Endothelial cell of umbilical vein (primary cell): ENCODE data around the gene PRPF40A. TPM values are rescaled to one million over a fixed set of nuclear protein-coding genes. Genes with fewer than 3 reads are reported as not detected.

Experiments used
- BruUV-seq: library from RNA; stranded (reverse); fragments of 400-500 nt; replicated peaks from 2 replicates; lab custom pipeline; 2021; lab: Mats Ljungman, UMichigan
- CTCF ChIA-PET: fragments of 300-600, 350-600 bp; sonication (Branson Sonifier 250); formaldehyde crosslinking; loops from one replicate; lab custom pipeline; 2021; ENCODE audit warnings: antibody characterized with exemption, inconsistent platforms; lab: Charles Lee
- POLR2A ChIA-PET: fragments of 300-600, 350-600 bp; sonication (Branson Sonifier 250); formaldehyde crosslinking; loops from one replicate; lab custom pipeline; 2021; ENCODE audit warnings: antibody characterized with exemption, inconsistent platforms; lab: Charles Lee
- DNase-seq: peaks from one replicate; pipeline ENCODE4 v3.0.0-alpha.2; 2011; ENCODE audit warnings: low read depth, low spot score
- FAIRE-seq: peaks from 2 replicates; lab custom pipeline; 2011; peaks lifted over from hg19 to GRCh38; lab: Jason Lieb, UNC
- H2AFZ ChIP-seq: 2 replicates; pipeline ENCODE4 v1.6.0; 2012; ENCODE audit warnings: low read depth, low read length, control low read depth, inconsistent platforms
- H3K27ac ChIP-seq: 2 replicates; pipeline ENCODE4 v1.5.1; 2011; ENCODE audit warnings: low read depth, mild to moderate bottlenecking, control low read depth, low read length, moderate library complexity; ENCODE audit not compliant: insufficient read depth
- H3K27me3 ChIP-seq, 2 experiments: 2 replicates each; pipeline versions ENCODE4 v1.6.0 to v1.6.1; 2011; ENCODE audit warnings: low read length in 2 of 2, mixed read lengths in 1 of 2; ENCODE audit not compliant: control insufficient read depth in 2 of 2, insufficient read depth in 2 of 2
- H3K36me3 ChIP-seq, 2 experiments: 2 replicates in 1 of 2; 3 replicates in 1 of 2; pipeline ENCODE4 v1.5.1; 2011; ENCODE audit warnings: low read length in 2 of 2, mild to moderate bottlenecking in 1 of 2, moderate library complexity in 1 of 2; ENCODE audit not compliant: control insufficient read depth in 2 of 2, insufficient read depth in 2 of 2; ENCODE audit errors: extremely low read depth in 1 of 2
- H3K4me1 ChIP-seq: 3 replicates; pipeline ENCODE4 v1.5.1; 2011; ENCODE audit warnings: mild to moderate bottlenecking, low read length; ENCODE audit not compliant: control insufficient read depth, insufficient read depth; ENCODE audit errors: extremely low read depth
- H3K4me2 ChIP-seq: 2 replicates; pipeline ENCODE4 v1.6.1; 2011; ENCODE audit warnings: low read length, control low read depth, mixed read lengths; ENCODE audit not compliant: insufficient read depth
- H3K4me3 ChIP-seq, 3 experiments: fragments of 200-600 bp in 1 of 3; sonication (generic), shearing (Covaris generic) in 1 of 3; replicated peaks in 1 of 3; 2 replicates each; pipeline ENCODE4 v1.5.1; 2011 to 2016; ENCODE audit warnings: control low read depth in 3 of 3, low read length in 3 of 3, mild to moderate bottlenecking in 2 of 3, inconsistent platforms in 1 of 3, low read depth in 1 of 3, moderate library complexity in 1 of 3; ENCODE audit not compliant: insufficient read depth in 1 of 3
- H3K79me2 ChIP-seq: 2 replicates; pipeline ENCODE4 v1.6.0; 2012; ENCODE audit warnings: low read length, inconsistent platforms; ENCODE audit not compliant: control insufficient read depth, insufficient read depth
- H3K9ac ChIP-seq: replicated peaks from 2 replicates; pipeline ENCODE3; 2011; ENCODE audit warnings: low read length, control low read depth; ENCODE audit not compliant: insufficient read depth; ENCODE audit errors: extremely low read depth
- H3K9me1 ChIP-seq: replicated peaks from 3 replicates; pipeline ENCODE4 v1.6.0; 2011; ENCODE audit warnings: mild to moderate bottlenecking, low read length; ENCODE audit not compliant: control insufficient read depth, insufficient read depth; ENCODE audit errors: extremely low read depth
- H3K9me3 ChIP-seq: replicated peaks from 2 replicates; pipeline ENCODE4 v1.5.1; 2012; ENCODE audit warnings: low read length, inconsistent platforms; ENCODE audit not compliant: control insufficient read depth, insufficient read depth
- H4K20me1 ChIP-seq: replicated peaks from 2 replicates; pipeline ENCODE3; 2011; ENCODE audit warnings: mild to moderate bottlenecking, low read length; ENCODE audit not compliant: control insufficient read depth, insufficient read depth; ENCODE audit errors: extremely low read depth
- CTCF ChIP-seq, 2 donors: IDR thresholded peaks; 1 replicate in 1 of 2; 2 replicates in 1 of 2; pipeline ENCODE4 v1.5.1; 2011; ENCODE audit warnings: low read length in 2 of 2, mild to moderate bottlenecking in 2 of 2, moderate library complexity in 2 of 2, control low read depth in 1 of 2, inconsistent platforms in 1 of 2, low read depth in 1 of 2; ENCODE audit not compliant: insufficient read depth in 1 of 2; ENCODE audit errors: extremely low read depth in 1 of 2
- EZH2 ChIP-seq: IDR thresholded peaks from 2 replicates; pipeline ENCODE4 v1.6.1; 2012; ENCODE audit warnings: borderline replicate concordance, low read depth, mild to moderate bottlenecking, moderate library complexity, low read length, inconsistent platforms; ENCODE audit not compliant: severe bottlenecking
- GATA2 ChIP-seq: IDR thresholded peaks from 2 replicates; pipeline ENCODE4 v1.7.0; 2011; ENCODE audit warnings: low read depth, mild to moderate bottlenecking, moderate library complexity, mixed read lengths, low read length; ENCODE audit not compliant: insufficient read length, insufficient read depth
- JUN ChIP-seq: IDR thresholded peaks from 2 replicates; pipeline ENCODE4 v1.6.1; 2011; ENCODE audit warnings: borderline replicate concordance, low read depth; ENCODE audit not compliant: insufficient read length, insufficient read depth
- MAX ChIP-seq: IDR thresholded peaks from 2 replicates; pipeline ENCODE4 v1.6.1; 2011; ENCODE audit not compliant: insufficient read depth, insufficient read length
- POLR2A ChIP-seq: IDR thresholded peaks from 2 replicates; pipeline ENCODE4 v1.6.1; 2012; ENCODE audit warnings: low read depth, mild to moderate bottlenecking, control low read depth, low read length
- POLR2AphosphoS5 ChIP-seq: IDR thresholded peaks from 2 replicates; pipeline ENCODE4 v1.6.1; 2012; ENCODE audit warnings: low read depth, mild to moderate bottlenecking, control low read depth, low read length, moderate library complexity; ENCODE audit not compliant: insufficient read depth
- dilution Hi-C: fragments of 300-500 bp; cut with MboI; formaldehyde crosslinking; loops from one replicate; pipeline ENCODE4 v1.15.0; 2019; ENCODE audit warnings: low sequenced_read_pairs; ENCODE audit not compliant: extremely low pct_ligation_motif_present
- intact Hi-C: fragments of 100-400 bp; cut with micrococcal nuclease; formaldehyde crosslinking; loops from one replicate; pipeline ENCODE4 v1.10.0; 2022
- polyA plus RNA-seq, 4 experiments: library from polyadenylated mRNA; depleted of rRNA in 3 of 4; stranded (reverse) in 3 of 4; unstranded in 1 of 4; fragments of >200 nt; gene quantifications; 2 replicates each; pipeline versions ENCODE4 v1.2.1 to v1.2.3, GENCODE V29; 2011 to 2012; ENCODE audit warnings: missing spikeins in 1 of 4
- total RNA-seq: library from RNA; stranded (reverse); gene quantifications from 2 replicates; pipeline ENCODE4 v1.2.3, GENCODE V29; 2021

Gene PRPF40A
- total and polyA plus RNA-seq, 2 donors (not counting 3 experiments of a cell fraction or from before 2014, with no cell fraction given), result 58.2 to 123 TPM

GRCh38 chr2:152655880-152656279 lies 61.4 kb downstream of the PRPF40A start:
- H3K27ac ChIP-seq, result no peak overlapping the region
- no peak for TF ChIP-seq MAX
- dilution Hi-C loops (no loop called here), intact Hi-C loops (no loop called here)
- CTCF ChIA-PET, result no interaction called here
- no peak overlapping the region for H3K9ac ChIP-seq
- H3K4me1 ChIP-seq, result no peaks in the 10 kb centered on the region
- no TSS peak for BruUV-seq
- no peaks in the 10 kb centered on the region for H3K9me3 ChIP-seq
- no peaks in the 10 kb centered on the region for H3K27me3 ChIP-seq
- H3K4me2 ChIP-seq, result no peak overlapping the region
- H4K20me1 ChIP-seq, result no peaks in the 10 kb centered on the region
- H3K9me1 ChIP-seq, result no peaks in the 10 kb centered on the region
- FAIRE-seq (no peak), DNase-seq (no peak)
- H3K4me3 ChIP-seq, result no peak overlapping the region
- POLR2A ChIA-PET, result no interaction called here
- H3K79me2 ChIP-seq, result no peaks in the 10 kb centered on the region
- no peak overlapping the region for H2AFZ ChIP-seq
- peaks cover 17 to 24% of the 10 kb centered on the region in 2 experiments for H3K36me3 ChIP-seq

GRCh38 chr2:152651834-152652233 lies 65.4 kb downstream of the PRPF40A start:
- H3K4me1 ChIP-seq, result peaks cover 5% of the 10 kb centered on the region
- CTCF ChIA-PET, result no interaction called here
- no peak overlapping the region for H2AFZ ChIP-seq
- TF ChIP-seq JUN (no peak), POLR2AphosphoS5 (no peak), CTCF (IDR thresholded peaks at IDR 0.05; ENCODE audit: extremely low read depth in 1 of 2, insufficient read depth in 1 of 2, low read depth in 1 of 2, low read length in 2 of 2) (no peak), EZH2 (no peak), POLR2A (no peak), GATA2 (no peak), MAX (no peak)
- BruUV-seq, result no TSS peak
- H3K4me3 ChIP-seq, result no peak overlapping the region
- no peak overlapping the region for H3K9ac ChIP-seq
- intact Hi-C loops (loop anchor here (5.0 kb wide), 1 partner anchor 615 kb away; no protein-coding TSS in a partner anchor), dilution Hi-C loops (no loop called here)
- POLR2A ChIA-PET, result no interaction called here
- H3K9me3 ChIP-seq, result no peaks in the 10 kb centered on the region
- no peaks in the 10 kb centered on the region for H3K27me3 ChIP-seq
- DNase-seq, result no peak
- H3K9me1 ChIP-seq, result no peaks in the 10 kb centered on the region
- H3K79me2 ChIP-seq, result no peaks in the 10 kb centered on the region
- no peaks in the 10 kb centered on the region for H4K20me1 ChIP-seq
- peaks cover 4 to 17% of the 10 kb centered on the region in 2 experiments for H3K36me3 ChIP-seq
- H3K27ac ChIP-seq, result no peak overlapping the region
- no peak for FAIRE-seq
- no peak overlapping the region for H3K4me2 ChIP-seq
